CD4-positive, alpha-beta T cell treated with Interleukin-4 for 4 hours (primary cell): Measurements from ENCODE around the gene LRRC3.
"Not testable (repeated sequence)": the region's sequence is repeated elsewhere in the genome, so short reads cannot be mapped to it uniquely, and the experiment has no call there.

ENCODE experiments used
- DNase-seq: peaks from one replicate; pipeline ENCODE4 v3.0.0-alpha.2; 2020

LRRC3 gene

GRCh38 chr21:44498280-44499210 is 43.2 kb downstream of the LRRC3 start:
- no peak for DNase-seq

- no peak for DNase-seq
These were observed 43.9 kb downstream of the LRRC3 start for GRCh38 chr21:44499211-44499560.

GRCh38 chr21:44499631-44500030 is 44.3 kb downstream of the LRRC3 start:
- DNase-seq, result no peak

- no peak for DNase-seq
These were observed 44.8 kb downstream of the LRRC3 start for GRCh38 chr21:44500111-44500510.

- no peak for DNase-seq
These were observed 47.1 kb downstream of the LRRC3 start for GRCh38 chr21:44502171-44502958.

- DNase-seq, result not testable (repeated sequence)
These were observed 47.9 kb downstream of the LRRC3 start for GRCh38 chr21:44503006-44503889.

GRCh38 chr21:44503901-44504399 is 48.6 kb downstream of the LRRC3 start:
- no peak for DNase-seq

GRCh38 chr21:44505673-44506278 is 50.5 kb downstream of the LRRC3 start:
- DNase-seq, result no peak

GRCh38 chr21:44506279-44507255 is 51.3 kb downstream of the LRRC3 start:
- DNase-seq, result no peak

GRCh38 chr21:44507673-44508425 is 52.5 kb downstream of the LRRC3 start:
- no peak for DNase-seq

- DNase-seq, result no peak
These were observed 53.1 kb downstream of the LRRC3 start for GRCh38 chr21:44508426-44508710.

- no peak for DNase-seq
These were observed 53.6 kb downstream of the LRRC3 start for GRCh38 chr21:44508711-44509445.

- no peak for DNase-seq
These were observed 54.2 kb downstream of the LRRC3 start for GRCh38 chr21:44509539-44509938.

- no peak for DNase-seq
These were observed 54.8 kb downstream of the LRRC3 start for GRCh38 chr21:44510109-44510507.

GRCh38 chr21:44510508-44511218 is 55.4 kb downstream of the LRRC3 start:
- peak; percentile 61 for DNase-seq

- no peak for DNase-seq
These were observed 56.1 kb downstream of the LRRC3 start for GRCh38 chr21:44511219-44511937.
